Fibroblast of lung (primary cell): ENCODE results near the gene IL18RAP. TPM values are rescaled to one million over a fixed set of nuclear protein-coding genes. Genes with fewer than 3 reads are reported as not detected.

Experiments used
- DNase-seq, 2 donors: peaks; one replicate each; pipeline versions ENCODE4 v3.0.0 to v3.0.0-alpha.2; 2010; ENCODE audit warnings: low read depth in 2 of 2
- H2AFZ ChIP-seq: 2 replicates; pipeline ENCODE4 v1.5.1; 2012; ENCODE audit warnings: low read length, control low read depth, inconsistent platforms
- H3K27ac ChIP-seq: 2 replicates; pipeline ENCODE4 v1.5.1; 2011; ENCODE audit warnings: low read length, control low read depth; ENCODE audit not compliant: insufficient read depth
- H3K27me3 ChIP-seq: 2 replicates; pipeline ENCODE4 v1.5.1; 2011; ENCODE audit warnings: mild to moderate bottlenecking, low read length; ENCODE audit not compliant: control insufficient read depth, insufficient read depth
- H3K36me3 ChIP-seq: 2 replicates; pipeline ENCODE4 v1.5.1; 2011; ENCODE audit warnings: low read length; ENCODE audit not compliant: control insufficient read depth, insufficient read depth
- H3K4me1 ChIP-seq: 2 replicates; pipeline ENCODE4 v1.5.1; 2011; ENCODE audit warnings: low read length; ENCODE audit not compliant: control insufficient read depth, insufficient read depth; ENCODE audit errors: extremely low read depth
- H3K4me2 ChIP-seq: 2 replicates; pipeline ENCODE4 v1.5.1; 2011; ENCODE audit warnings: low read length, control low read depth; ENCODE audit not compliant: insufficient read depth; ENCODE audit errors: extremely low read depth
- H3K4me3 ChIP-seq, 4 experiments: fragments of 200-600 bp in 1 of 4; sonication (generic) in 1 of 4; replicated peaks in 1 of 4; 2 replicates each; pipeline ENCODE4 v1.5.1; 2011 to 2016; ENCODE audit warnings: low read length in 4 of 4, low read depth in 3 of 4, mild to moderate bottlenecking in 3 of 4, control low read depth in 2 of 4, inconsistent platforms in 1 of 4, mixed read lengths in 1 of 4; ENCODE audit not compliant: insufficient read depth in 1 of 4; ENCODE audit errors: control extremely low read depth in 1 of 4
- H3K79me2 ChIP-seq: 2 replicates; pipeline ENCODE4 v1.5.1; 2012; ENCODE audit warnings: mild to moderate bottlenecking, low read length, inconsistent platforms; ENCODE audit not compliant: control insufficient read depth, insufficient read depth
- H3K9ac ChIP-seq: 2 replicates; pipeline ENCODE4 v1.5.1; 2011; ENCODE audit warnings: mild to moderate bottlenecking, low read length, control low read depth; ENCODE audit not compliant: insufficient read depth
- H3K9me3 ChIP-seq: 2 replicates; pipeline ENCODE4 v1.5.1; 2012; ENCODE audit warnings: low read depth, low read length; ENCODE audit not compliant: control insufficient read depth, insufficient read depth
- H4K20me1 ChIP-seq: 2 replicates; pipeline ENCODE4 v1.5.1; 2011; ENCODE audit warnings: low read length; ENCODE audit not compliant: control insufficient read depth, insufficient read depth; ENCODE audit errors: extremely low read depth
- EZH2 ChIP-seq: IDR thresholded peaks from 2 replicates; pipeline ENCODE4 v1.5.1; 2012; ENCODE audit warnings: low read length, control low read depth, mild to moderate bottlenecking; ENCODE audit errors: missing control alignments
- polyA plus RNA-seq, 2 donors: library from polyadenylated mRNA; depleted of rRNA in 1 of 2; stranded (reverse) in 1 of 2; unstranded in 1 of 2; fragments of >200 nt; gene quantifications; 2 replicates each; pipeline ENCODE4 v1.2.1, GENCODE V29; 2011 to 2012; ENCODE audit warnings: missing spikeins in 1 of 2
- total RNA-seq: library from RNA; depleted of rRNA; stranded (reverse); fragments of >200 nt; gene quantifications from 2 replicates; pipeline ENCODE4 v1.2.1, GENCODE V29; 2014
- TF ChIP-seq, protein P1 (sequence below), 2 donors: IDR thresholded peaks in 1 of 2; conservative IDR thresholded peaks in 1 of 2; 1 replicate in 1 of 2; 2 replicates in 1 of 2; pipeline ENCODE4 v1.5.1; 2011 to 2012; ENCODE audit warnings: low read length in 2 of 2, control low read depth in 1 of 2, inconsistent platforms in 1 of 2, low read depth in 1 of 2, mild to moderate bottlenecking in 1 of 2

IL18RAP gene
- total and polyA plus RNA-seq, 2 donors (not counting 1 experiment from before 2014, with no cell fraction given), result not detected

DNA sequence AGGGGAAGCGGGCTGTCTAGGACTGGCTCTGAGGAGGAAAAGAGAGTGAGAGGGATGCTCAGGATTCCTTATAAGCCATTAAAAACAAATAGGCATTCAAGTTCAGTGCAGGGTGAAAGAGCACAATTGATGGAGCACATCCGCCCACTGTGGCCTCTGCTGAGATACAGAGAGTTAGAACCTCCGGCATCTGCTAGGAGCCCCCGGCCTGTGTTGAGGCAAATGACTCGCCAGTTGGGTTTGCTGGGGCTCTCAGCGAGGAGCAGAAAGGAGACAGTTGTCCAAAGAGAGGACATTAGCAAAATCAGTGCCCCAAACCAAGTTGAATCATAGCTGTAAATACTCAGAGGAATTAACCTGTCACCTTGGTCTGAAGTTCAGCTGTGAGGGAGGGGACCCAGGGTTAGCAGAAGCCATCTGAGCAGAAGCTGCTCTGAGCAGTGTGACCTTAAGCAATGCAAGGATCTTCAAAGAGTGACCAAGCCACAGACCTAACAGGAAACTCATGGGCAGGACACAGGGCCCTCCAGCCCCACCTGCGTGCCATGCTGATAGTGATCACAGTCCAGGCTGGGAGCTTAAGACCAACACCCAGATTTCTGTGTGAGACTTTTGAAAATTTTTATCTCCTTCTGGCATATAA lies 23.3 kb upstream of the IL18RAP start:
- no peak overlapping the region for H2AFZ ChIP-seq
- no peaks in the 10 kb centered on the region for H3K79me2 ChIP-seq
- H4K20me1 ChIP-seq, result no peaks in the 10 kb centered on the region
- DNase-seq, result no peak
- H3K36me3 ChIP-seq, result no peaks in the 10 kb centered on the region
- TF ChIP-seq EZH2, result no peak
- TF ChIP-seq, protein P1, sequence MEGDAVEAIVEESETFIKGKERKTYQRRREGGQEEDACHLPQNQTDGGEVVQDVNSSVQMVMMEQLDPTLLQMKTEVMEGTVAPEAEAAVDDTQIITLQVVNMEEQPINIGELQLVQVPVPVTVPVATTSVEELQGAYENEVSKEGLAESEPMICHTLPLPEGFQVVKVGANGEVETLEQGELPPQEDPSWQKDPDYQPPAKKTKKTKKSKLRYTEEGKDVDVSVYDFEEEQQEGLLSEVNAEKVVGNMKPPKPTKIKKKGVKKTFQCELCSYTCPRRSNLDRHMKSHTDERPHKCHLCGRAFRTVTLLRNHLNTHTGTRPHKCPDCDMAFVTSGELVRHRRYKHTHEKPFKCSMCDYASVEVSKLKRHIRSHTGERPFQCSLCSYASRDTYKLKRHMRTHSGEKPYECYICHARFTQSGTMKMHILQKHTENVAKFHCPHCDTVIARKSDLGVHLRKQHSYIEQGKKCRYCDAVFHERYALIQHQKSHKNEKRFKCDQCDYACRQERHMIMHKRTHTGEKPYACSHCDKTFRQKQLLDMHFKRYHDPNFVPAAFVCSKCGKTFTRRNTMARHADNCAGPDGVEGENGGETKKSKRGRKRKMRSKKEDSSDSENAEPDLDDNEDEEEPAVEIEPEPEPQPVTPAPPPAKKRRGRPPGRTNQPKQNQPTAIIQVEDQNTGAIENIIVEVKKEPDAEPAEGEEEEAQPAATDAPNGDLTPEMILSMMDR (conservative IDR thresholded peaks at IDR 0.05 in 1 of 2, IDR thresholded peaks at IDR 0.05 in 1 of 2; ENCODE audit: low read depth in 1 of 2, low read length in 2 of 2), result no peak
- H3K4me1 ChIP-seq, result no peaks in the 10 kb centered on the region
- no peak overlapping the region for H3K4me3 ChIP-seq
- no peak overlapping the region for H3K27ac ChIP-seq
- H3K9ac ChIP-seq, result no peak overlapping the region
- H3K27me3 ChIP-seq, result no peaks in the 10 kb centered on the region
- no peak overlapping the region for H3K4me2 ChIP-seq
- H3K9me3 ChIP-seq, result no peaks in the 10 kb centered on the region

DNA sequence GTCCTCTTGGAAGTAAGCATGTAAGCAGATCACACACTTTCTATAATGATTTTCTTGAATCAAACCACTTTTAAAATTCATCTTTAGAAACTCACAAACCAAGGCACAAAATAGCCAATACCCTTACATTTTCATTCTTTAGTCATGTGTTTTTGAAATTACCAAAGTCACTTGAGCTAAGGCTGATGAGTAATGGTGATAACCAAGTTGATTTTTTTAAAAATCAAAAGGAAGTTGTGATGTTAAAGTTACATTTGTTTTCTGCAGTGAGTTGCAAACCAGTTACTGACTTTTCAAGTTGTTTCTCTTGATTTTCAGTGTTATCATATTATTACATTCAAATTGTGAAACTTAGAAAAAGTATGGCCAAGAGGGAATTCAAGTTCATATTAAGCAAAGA lies 21.5 kb upstream of the IL18RAP start:
- Histone ChIP-seq H3K4me1 (no peaks in the 10 kb centered on the region), H2AFZ (no peak overlapping the region), H3K9me3 (no peaks in the 10 kb centered on the region), H3K36me3 (no peaks in the 10 kb centered on the region), H3K9ac (no peak overlapping the region), H3K27ac (no peak overlapping the region), H3K27me3 (no peaks in the 10 kb centered on the region), H3K79me2 (no peaks in the 10 kb centered on the region), H4K20me1 (no peaks in the 10 kb centered on the region), H3K4me3 (no peak overlapping the region), H3K4me2 (no peak overlapping the region)
- peak in 1 of 2 donors; percentile 2 for DNase-seq
- no peak for TF ChIP-seq EZH2

DNA sequence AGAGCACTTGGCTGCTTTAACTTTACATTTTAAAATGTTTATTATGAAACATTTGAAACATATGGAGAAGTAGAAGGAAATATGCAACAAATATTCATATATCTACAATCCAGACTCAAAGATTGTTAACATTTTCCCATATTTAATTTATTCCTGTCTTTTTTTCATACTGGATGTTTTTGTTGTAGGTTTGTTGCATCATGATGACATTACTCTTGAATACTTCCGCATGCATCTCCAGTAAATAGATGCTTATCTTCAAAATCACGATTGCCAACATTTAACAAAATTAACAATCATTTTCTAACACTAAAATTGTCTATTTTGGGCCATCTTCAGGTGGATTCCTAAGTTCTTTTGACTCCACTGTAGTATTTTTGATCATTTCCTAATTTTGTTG lies 21.1 kb upstream of the IL18RAP start:
- H3K36me3 ChIP-seq, result no peaks in the 10 kb centered on the region
- H3K27ac ChIP-seq, result no peak overlapping the region
- no peak overlapping the region for H3K9ac ChIP-seq
- no peak overlapping the region for H2AFZ ChIP-seq
- H3K4me2 ChIP-seq, result no peak overlapping the region
- no peaks in the 10 kb centered on the region for H3K27me3 ChIP-seq
- no peaks in the 10 kb centered on the region for H3K9me3 ChIP-seq
- H4K20me1 ChIP-seq, result no peaks in the 10 kb centered on the region
- no peak for DNase-seq
- no peaks in the 10 kb centered on the region for H3K79me2 ChIP-seq
- H3K4me1 ChIP-seq, result no peaks in the 10 kb centered on the region
- H3K4me3 ChIP-seq, result no peak overlapping the region
- TF ChIP-seq, protein P1 (conservative IDR thresholded peaks at IDR 0.05 in 1 of 2, IDR thresholded peaks at IDR 0.05 in 1 of 2; ENCODE audit: low read depth in 1 of 2, low read length in 2 of 2), result no peak
- TF ChIP-seq EZH2, result no peak
